ENCODE results near the gene TAS2R50. TPM values are rescaled to one million over a fixed set of nuclear protein-coding genes. Genes with fewer than 3 reads are reported as not detected.

TAS2R50 gene
- total RNA-seq, 1 donor from 2014 or later = 0.56 TPM

DNA sequence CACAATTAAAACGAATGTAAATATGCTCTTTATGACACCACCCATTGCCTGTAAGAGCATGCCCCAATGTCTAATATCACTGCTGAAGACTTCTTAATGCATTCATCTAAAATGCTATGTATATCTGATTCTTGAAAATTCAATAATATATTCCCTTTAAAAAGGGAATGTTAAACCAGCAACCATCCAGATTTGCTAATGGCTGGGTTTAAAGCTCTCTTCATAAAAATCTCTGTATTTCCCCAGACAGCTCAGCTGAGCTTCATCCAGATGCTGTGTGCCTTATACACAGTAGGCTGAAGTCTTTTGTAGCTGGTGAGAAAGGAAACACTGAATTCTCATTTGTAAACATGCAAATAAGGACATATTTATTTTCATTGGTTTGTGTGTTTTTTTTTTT lies 47.5 kb downstream of the TAS2R50 start, which contains the start of gene TAS2R14:
Gene TAS2R14 (minus strand): TSS at position 101 of the 400 bp plus-strand sequence. CDS start 56 bp downstream, at position 45.
- Mint-ChIP-seq H3K9me3 (no peaks in the 10 kb centered on the region), H3K36me3 (ENCODE audit: low read depth) (no peaks in the 10 kb centered on the region), H3K27me3 (no peaks in the 10 kb centered on the region), H3K4me3 (no peak within 1 kb of the TSS), H3K4me1 (peaks cover 10% of the 10 kb centered on the region), H3K27ac (no peak within 1 kb of the TSS)
- DNase-seq = no peak
- intact Hi-C loops (cut with micrococcal nuclease) = no loop called here

DNA sequence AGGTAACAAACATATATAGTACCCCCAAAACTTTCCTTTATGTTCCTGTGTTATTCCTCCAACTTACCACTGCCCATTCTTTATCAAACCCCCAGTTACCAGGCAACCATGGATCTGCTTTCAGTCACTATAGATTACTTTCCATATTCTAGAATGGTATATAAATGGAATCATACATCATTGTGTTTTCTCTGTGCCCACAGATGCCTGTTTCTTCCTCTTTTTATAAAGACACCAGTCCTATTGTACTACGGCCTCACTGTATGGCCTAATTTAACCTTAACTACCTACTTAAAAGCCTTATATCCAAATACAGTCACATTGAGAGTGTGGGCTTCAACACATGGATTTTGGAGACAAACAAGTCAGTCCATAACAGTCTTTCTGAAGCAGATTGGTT lies 50.2 kb downstream of the TAS2R50 start:
- Mint-ChIP-seq H3K4me3 (no peak overlapping the region), H3K27ac (no peak overlapping the region), H3K27me3 (no peaks in the 10 kb centered on the region), H3K9me3 (no peaks in the 10 kb centered on the region), H3K36me3 (ENCODE audit: low read depth) (no peaks in the 10 kb centered on the region), H3K4me1 (peaks cover 2% of the 10 kb centered on the region)
- DNase-seq = no peak
- intact Hi-C loops (cut with micrococcal nuclease) = no loop called here

Other genes starting within 250 kb of the TAS2R50 start
- gene TAS2R7, start 184.3 kb downstream of the TAS2R50 start, total RNA-seq = not detected in 2 replicates
- gene TAS2R8, start 179.6 kb downstream of the TAS2R50 start, total RNA-seq = not detected in 2 replicates
- gene TAS2R9, start 176.7 kb downstream of the TAS2R50 start, total RNA-seq = not detected in 2 replicates
- 0.26 TPM in 1 of 2 replicates, not detected in the other for gene TAS2R10, start 160.6 kb downstream of the TAS2R50 start, total RNA-seq
- gene PRR4, start 137.4 kb downstream of the TAS2R50 start, total RNA-seq = 0.62 and 2.0 TPM in 2 replicates
- gene PRH1, start 102.7 kb downstream of the TAS2R50 start, total RNA-seq = 18.2 and 22.4 TPM in 2 replicates
- 1.1 and 1.3 TPM in 2 replicates for gene TAS2R13, start 77.3 kb downstream of the TAS2R50 start, total RNA-seq
- not detected in 2 replicates for gene PRH2, start 57.7 kb downstream of the TAS2R50 start, total RNA-seq
- 2.7 and 3.5 TPM in 2 replicates for gene TAS2R14, start 47.6 kb downstream of the TAS2R50 start, total RNA-seq
- 2.0 and 2.1 TPM in 2 replicates for gene TAS2R20, start 11.4 kb upstream of the TAS2R50 start, total RNA-seq
- 2.9 and 3.9 TPM in 2 replicates for gene TAS2R19, start 35.7 kb upstream of the TAS2R50 start, total RNA-seq
- 3.5 and 4.3 TPM in 2 replicates for gene TAS2R31, start 44.5 kb upstream of the TAS2R50 start, total RNA-seq
- gene TAS2R46, start 75.4 kb upstream of the TAS2R50 start, total RNA-seq = 1.3 and 2.2 TPM in 2 replicates
- 1.2 and 1.3 TPM in 2 replicates for gene TAS2R43, start 105.4 kb upstream of the TAS2R50 start, total RNA-seq
- gene TAS2R30, start 147.7 kb upstream of the TAS2R50 start, total RNA-seq = 3.1 and 4.4 TPM in 2 replicates
- gene SMIM10L1, start 184.3 kb upstream of the TAS2R50 start, total RNA-seq = 9.5 and 10.1 TPM in 2 replicates
- gene TAS2R42, start 200.0 kb upstream of the TAS2R50 start, total RNA-seq = not detected in 2 replicates